ENCODE data around the gene USP2.
"Not testable (repeated sequence)": the region's sequence is repeated elsewhere in the genome, so short reads cannot be mapped to it uniquely, and the experiment has no call there.

Gene USP2

DNA sequence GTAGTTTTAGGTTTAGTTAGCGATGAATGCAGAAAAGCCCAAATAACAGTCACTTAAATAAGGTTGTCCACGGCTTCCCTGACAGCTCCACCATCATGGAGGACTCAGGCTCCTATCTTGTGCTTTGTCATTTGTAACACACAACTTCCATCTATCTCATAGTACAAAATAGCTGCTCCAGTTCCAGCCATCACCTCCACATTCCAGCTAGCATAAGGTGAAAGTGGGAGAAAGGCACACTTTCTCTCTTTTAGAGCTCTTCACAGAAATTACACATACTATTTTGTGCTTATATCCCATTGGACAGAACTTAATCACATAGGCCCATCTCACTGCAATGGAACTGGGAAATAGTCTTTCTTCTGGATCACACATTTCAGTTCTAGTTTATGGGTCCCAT lies 32.8 kb upstream of the USP2 start:
- DNase-seq, result no peak

- DNase-seq, result no peak
These were observed 30.6 kb upstream of the USP2 start for GRCh38 chr11:119412072-119412471.

DNA sequence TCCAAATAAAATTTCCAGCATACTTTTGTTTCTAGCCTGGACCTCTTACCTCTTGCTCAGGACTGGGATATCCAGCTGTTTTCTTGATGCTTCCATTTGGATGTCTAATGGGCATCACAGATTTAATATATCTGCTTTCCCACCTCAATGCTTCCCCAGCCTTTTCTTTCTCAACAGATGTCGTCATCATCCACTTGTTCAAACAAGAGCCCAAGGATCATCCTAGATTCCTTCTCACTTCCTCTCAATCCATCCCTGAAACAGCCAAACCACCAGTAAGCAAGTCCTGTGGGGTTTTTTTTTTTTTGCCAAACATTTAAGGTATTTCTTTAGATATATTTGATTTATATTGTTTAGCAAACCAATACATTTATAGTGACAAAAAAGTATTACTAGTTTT lies 29.0 kb upstream of the USP2 start:
- DNase-seq, result no peak

DNA sequence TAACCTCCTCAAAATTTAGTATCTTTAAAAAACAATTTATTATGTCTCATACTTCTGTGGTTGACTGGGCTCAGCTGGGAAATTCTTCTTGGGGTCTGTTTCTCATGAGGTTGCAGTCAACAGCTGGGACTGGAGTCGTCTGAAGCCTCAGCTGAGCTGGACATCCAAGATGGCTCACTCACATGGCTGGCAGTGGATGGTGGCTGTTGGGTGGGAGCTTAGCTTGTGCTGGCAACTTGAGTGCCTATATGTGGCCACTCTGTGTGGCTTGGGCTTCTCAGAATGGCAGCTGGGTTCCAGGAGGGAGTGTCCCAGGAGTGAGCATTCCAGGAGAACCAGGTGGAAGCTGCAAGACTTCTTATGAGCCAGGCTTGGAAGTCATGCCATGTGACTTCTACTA lies 28.2 kb upstream of the USP2 start:
- DNase-seq, result no peak

DNA sequence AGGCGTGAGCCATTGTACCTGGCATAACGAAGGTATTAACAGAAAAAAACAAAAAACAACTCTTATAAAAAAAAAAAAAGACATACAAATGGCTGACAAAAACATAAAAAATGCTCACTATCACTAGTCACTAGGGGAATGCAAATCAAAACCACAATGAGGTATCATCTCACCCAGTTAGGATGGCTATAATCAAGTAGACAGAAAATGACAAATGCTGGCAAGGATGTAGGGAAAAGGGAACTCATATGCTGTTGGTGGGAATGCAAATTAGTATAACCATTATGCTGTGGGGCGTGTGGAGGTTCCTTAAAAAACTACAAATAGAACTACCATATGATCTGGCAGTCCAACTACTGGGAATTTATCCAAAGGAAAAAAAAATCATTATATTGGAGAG lies 24.5 kb upstream of the USP2 start:
- no peak for DNase-seq

GRCh38 chr11:119405448-119405847 lies 24.0 kb upstream of the USP2 start:
- DNase-seq, result not testable (repeated sequence)

GRCh38 chr11:119404872-119405271 lies 23.4 kb upstream of the USP2 start:
- no peak for DNase-seq

GRCh38 chr11:119403021-119403420 lies 21.5 kb upstream of the USP2 start:
- DNase-seq, result no peak

- DNase-seq, result no peak
These were observed 21.0 kb upstream of the USP2 start for GRCh38 chr11:119402470-119402869.

GRCh38 chr11:119400860-119401259 lies 19.4 kb upstream of the USP2 start:
- DNase-seq, result no peak

GRCh38 chr11:119397740-119398139 lies 16.2 kb upstream of the USP2 start:
- DNase-seq, result no peak

GRCh38 chr11:119396835-119397234 lies 15.3 kb upstream of the USP2 start:
- no peak for DNase-seq

- no peak for DNase-seq
These were observed 9.8 kb upstream of the USP2 start for GRCh38 chr11:119391275-119391674.

DNA sequence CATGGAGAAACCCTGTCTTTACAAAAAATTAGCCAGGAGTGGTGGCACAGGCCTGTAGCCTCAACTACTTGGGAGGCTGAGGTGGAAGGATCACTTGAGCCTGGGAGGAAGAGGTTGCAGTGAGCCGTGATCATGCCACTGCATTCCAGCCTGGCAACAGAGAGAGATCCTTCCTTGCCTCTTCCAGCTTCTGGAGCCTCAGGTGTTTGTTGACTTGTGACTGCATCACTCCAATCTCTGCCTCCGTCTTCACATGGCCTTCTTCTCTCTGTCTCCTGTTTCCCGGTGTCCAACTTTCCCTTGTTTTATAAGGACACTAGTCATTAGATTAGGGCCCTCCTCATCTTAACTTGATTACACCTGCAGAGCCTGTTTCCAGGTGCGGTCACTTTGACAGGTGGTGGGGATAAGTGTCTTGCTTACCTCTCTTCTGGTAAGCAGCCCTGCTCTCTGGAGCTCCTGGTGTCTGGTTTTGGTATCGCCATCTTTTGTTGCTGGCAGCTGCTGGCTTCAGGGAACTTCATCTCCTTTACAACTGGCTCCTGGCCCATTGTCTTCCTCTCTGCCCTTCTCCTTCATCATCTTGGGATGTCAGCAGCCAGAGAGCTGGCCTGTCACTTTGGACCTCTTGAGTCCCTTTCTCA lies 8.2 kb upstream of the USP2 start:
- no peak for DNase-seq

- DNase-seq, result no peak
These were observed 6.6 kb upstream of the USP2 start for GRCh38 chr11:119388103-119388502.

GRCh38 chr11:119384332-119384731 lies 2.8 kb upstream of the USP2 start:
- DNase-seq, result no peak

DNA sequence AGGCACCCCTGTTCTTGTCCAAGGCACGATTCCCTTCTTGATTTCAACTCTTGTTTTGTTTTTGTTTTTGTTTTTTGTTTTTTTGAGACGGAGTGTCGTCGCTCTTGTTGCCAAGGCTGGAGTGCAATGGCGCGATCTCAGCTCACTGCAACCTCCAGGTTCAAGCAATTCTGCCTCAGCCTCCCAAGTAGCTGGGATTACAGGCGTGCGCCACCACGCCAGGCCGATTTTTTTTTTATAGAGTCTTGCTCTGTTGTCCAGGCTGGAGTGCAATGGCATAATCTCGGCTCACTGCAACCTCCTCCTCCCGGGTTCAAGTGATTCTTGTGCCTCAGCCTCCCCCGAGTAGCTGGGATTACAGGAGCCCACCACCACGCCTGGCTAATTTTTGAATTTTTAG lies 1.0 kb upstream of the USP2 start:
- DNase-seq, result not testable (repeated sequence)

DNA sequence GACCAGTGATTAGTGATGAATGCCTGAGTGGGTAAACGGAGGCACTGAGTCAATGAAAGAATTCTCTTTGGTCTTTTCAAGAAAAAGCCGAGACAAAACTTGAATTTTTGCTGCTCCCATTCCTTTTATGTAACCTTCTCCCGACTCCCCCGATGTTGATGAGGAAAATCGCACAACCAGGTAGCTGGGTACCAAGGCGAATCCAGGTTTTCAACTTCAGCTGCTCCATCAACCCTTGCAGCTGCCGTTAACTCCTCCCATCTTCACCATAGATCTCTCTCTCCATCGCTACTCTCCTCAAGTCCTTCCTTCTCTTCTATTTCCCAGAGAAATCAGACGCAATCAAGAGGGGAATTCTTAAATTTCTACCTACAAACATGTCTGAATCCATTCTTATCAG lies 611 bp upstream of the USP2 start:
- DNase-seq, result no peak

GRCh38 chr11:119380827-119381180 lies 686 bp downstream of the USP2 start:
- no peak for DNase-seq

- DNase-seq, result no peak
These were observed 1.2 kb downstream of the USP2 start for GRCh38 chr11:119380160-119380826.

DNA sequence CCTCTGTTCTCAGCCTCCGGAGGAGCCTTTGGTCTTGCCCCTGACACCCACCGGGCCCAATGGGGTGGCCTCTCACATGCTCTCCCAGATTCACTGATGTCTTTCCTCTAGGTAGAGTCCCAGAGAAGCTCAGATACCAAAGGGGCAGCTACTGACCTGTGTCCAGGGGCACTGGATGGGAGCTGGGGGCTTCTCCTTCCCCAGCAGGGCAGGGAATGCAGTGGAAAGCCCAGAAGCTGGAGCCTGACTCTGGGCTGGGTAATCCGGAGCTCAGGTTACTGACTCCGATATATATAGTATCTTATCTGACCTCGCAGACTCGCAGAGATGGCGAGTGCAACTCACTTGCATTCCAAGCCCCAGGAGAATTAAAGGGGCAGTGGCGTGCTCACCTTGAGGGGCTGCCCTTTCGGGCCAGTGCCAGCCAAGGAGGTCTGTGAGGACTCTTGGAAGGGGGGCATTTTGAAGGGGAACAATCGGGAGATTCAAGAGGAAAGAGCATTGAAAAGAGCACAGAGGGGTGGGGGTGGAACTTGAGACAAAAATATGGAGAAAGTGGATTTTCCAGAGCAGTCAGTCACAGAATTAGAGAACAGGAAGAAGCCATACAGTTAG lies 2.5 kb downstream of the USP2 start:
- no peak for DNase-seq

GRCh38 chr11:119377961-119378667 lies 3.4 kb downstream of the USP2 start:
- no peak for DNase-seq

- no peak for DNase-seq
These were observed 4.2 kb downstream of the USP2 start for GRCh38 chr11:119377112-119377901.
